ENCODE results near the gene SS18.

Gene SS18

GRCh38 chr18:25992566-25992965 is 97.8 kb downstream of the SS18 start:
- no peak for DNase-seq

GRCh38 chr18:25990473-25990872 is 99.9 kb downstream of the SS18 start:
- no peak for DNase-seq

- DNase-seq: no peak
Observed at GRCh38 chr18:25985707-25986394, 104.6 kb downstream of the SS18 start.

GRCh38 chr18:25983730-25984129 is 106.7 kb downstream of the SS18 start:
- no peak for DNase-seq

GRCh38 chr18:25982961-25983360 is 107.5 kb downstream of the SS18 start:
- no peak for DNase-seq

- no peak for DNase-seq
Observed at GRCh38 chr18:25982153-25982552, 108.3 kb downstream of the SS18 start.

- DNase-seq: no peak
Observed at GRCh38 chr18:25979369-25980040, 110.9 kb downstream of the SS18 start.

GRCh38 chr18:25976554-25976953 is 113.9 kb downstream of the SS18 start:
- DNase-seq: no peak

- no peak for DNase-seq
Observed at GRCh38 chr18:25974630-25975077, 115.8 kb downstream of the SS18 start.

All from NCI-H187 (cell line).